ENCODE results near the gene AFF1.
A peak's percentile ranks its signal among the peaks of the same experiment; 100 is the strongest.

Gene AFF1

DNA sequence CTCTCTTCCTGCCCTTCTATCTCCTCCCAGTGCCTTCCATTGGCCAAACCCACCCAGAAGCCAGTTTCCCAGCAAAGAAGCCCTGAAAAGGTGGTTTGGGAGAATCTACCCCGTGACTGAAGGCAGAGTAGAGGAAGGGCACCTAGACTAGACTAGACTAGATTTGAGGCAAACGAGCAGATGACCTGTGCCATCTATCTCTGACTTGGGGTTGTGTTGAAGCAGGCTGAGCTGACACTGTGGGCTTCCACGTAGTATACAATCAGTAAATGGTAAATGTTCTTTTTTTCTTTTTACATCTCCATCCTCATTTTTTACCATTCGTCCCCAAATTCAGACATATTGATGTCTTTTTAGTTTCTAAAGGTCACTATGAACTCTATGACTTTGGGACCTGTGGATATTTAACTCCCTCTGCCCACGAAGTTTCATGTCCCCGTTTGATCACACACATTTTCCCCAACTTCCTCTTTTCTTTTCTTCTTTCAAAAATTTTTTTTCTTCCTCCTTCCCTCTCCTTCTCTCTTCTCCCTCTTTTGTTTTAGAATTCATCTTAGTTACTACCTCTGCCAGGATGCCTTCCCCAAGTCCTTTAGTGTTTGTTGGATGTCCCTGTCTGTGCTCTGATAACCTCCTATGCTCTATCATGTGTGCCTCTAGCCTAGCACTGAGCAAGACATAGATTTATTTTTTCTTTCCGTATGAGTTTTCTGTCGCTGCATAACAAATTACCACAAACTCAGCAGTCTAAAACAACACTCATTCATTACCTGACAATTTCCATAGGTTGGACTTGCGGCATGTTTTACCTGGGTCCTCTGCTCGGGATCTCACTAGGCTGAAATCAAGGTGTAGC, 6.2 kb upstream of the AFF1 start:
- DNase-seq (ENCODE audit: low read depth): no peak
- TF ChIP-seq CTCF (IDR thresholded peaks at IDR 0.05; ENCODE audit: low read depth, low read length, missing control alignments): no peak
- in situ Hi-C loops (cut with HindIII; ENCODE audit: low sequenced_read_pairs): no loop called here
- H3K4me3 ChIP-seq (ENCODE audit: low read depth, low read length): no peak overlapping the region

DNA sequence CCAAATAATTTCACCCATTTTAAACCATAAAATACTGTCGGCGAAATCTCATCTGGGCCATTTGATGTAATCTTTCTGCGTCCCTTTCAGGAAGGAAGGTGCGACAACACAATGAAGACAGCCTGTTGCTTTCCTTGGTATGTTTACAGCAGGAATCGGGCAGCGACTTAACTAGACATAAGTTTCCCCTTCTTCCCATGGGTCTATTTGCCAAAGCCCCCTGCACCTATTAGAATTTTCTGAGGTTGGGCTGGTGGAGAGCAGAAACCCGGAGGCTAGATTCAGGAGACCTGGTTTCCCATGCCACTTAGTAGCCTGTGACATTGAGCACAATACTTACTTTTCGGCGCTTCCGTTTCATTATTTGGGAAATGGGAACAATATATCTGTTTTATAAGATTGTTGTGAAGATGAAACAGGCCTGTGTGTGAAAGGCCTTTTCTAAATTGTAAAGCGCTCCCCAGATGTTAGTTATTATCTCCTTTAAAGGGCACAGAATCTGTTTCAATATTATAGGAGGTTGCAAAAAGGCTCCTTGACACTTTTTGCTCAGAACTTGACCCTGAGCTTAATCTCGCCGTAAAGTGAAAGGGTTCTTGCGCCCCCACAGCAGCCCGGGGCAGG, 552 bp upstream of the AFF1 start:
- in situ Hi-C loops (cut with HindIII; ENCODE audit: low sequenced_read_pairs): no loop called here
- TF ChIP-seq CTCF (IDR thresholded peaks at IDR 0.05; ENCODE audit: low read depth, low read length, missing control alignments): peak; percentile 32
- peak overlapping the region; percentile 70 for H3K4me3 ChIP-seq (ENCODE audit: low read depth, low read length)
- DNase-seq (ENCODE audit: low read depth): no peak

- in situ Hi-C loops (cut with HindIII; ENCODE audit: low sequenced_read_pairs): no loop called here
- TF ChIP-seq CTCF (IDR thresholded peaks at IDR 0.05; ENCODE audit: low read depth, low read length, missing control alignments): no peak
- peak overlapping the region; percentile 70 for H3K4me3 ChIP-seq (ENCODE audit: low read depth, low read length)
- DNase-seq (ENCODE audit: low read depth): no peak
Observed at GRCh38 chr4:86935566-86935852, 698 bp downstream of the AFF1 start.

GRCh38 chr4:86935853-86936733, 1.3 kb downstream of the AFF1 start:
- in situ Hi-C loops (cut with HindIII; ENCODE audit: low sequenced_read_pairs): no loop called here
- DNase-seq (ENCODE audit: low read depth): no peak
- no peak for TF ChIP-seq CTCF (IDR thresholded peaks at IDR 0.05; ENCODE audit: low read depth, low read length, missing control alignments)
- peak overlapping the region; percentile 70 for H3K4me3 ChIP-seq (ENCODE audit: low read depth, low read length)

DNA sequence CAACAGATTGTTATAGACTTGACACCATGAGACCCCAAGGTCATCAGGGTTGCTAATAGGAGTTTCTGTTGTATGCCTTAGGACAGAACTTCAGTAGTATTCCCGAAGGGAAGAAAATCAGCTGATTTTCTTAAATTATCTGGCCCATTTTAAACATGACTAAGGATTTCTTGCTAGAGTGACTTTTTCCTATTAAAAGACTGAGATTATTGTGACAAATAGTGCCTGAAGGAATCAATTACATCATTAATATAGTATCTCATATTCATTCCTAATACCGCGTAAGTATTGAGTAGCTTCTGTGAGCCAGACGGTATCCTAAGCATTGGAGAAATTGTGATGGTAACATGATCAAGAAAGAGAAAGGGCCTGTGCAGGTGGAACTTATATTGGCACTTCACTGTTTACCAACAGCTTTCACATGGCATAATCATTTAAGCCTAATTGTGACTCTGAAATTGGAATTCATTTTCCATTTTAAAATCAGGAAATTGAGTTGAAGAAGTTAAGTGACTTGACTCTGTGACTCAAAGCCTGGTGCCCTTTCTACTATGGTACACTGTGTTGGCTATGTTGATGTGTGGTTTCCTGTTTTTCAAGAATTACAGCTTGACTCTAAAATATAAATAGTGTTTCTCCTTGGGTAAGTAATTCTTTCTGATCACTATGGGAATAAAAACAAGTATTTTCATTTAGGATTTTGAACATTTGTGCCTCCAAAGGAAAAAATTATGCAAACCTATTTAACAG, 4.1 kb downstream of the AFF1 start:
- in situ Hi-C loops (cut with HindIII; ENCODE audit: low sequenced_read_pairs): no loop called here
- H3K4me3 ChIP-seq (ENCODE audit: low read depth, low read length): no peak overlapping the region
- TF ChIP-seq CTCF (IDR thresholded peaks at IDR 0.05; ENCODE audit: low read depth, low read length, missing control alignments): no peak
- DNase-seq (ENCODE audit: low read depth): no peak

All from astrocyte of the cerebellum (primary cell).